Measurements from ENCODE around the gene LAMA2.

LAMA2 gene

GRCh38 chr6:129453073-129453472, 570.1 kb downstream of the LAMA2 start:
- H3K27ac ChIP-seq, result no peak overlapping the region
- no peak overlapping the region for H3K4me3 ChIP-seq

DNA sequence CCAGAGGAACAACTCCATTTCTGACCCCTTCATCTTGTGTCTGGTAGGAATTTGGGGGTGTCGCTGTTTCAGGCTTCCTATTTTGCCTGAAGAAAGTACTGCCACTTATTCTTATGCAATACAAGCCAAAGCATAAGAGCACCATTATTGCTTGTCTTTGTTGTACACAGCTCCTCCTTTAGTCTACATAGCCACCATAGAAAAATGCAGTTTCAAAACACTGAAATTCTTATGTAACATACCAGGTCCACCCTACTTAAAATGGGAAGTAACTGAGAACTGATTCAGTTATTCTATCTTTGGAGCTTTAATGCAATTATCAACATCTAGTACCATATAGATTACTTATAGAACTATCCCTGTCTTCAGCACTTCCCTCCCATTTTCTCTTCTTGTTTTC, 571.5 kb downstream of the LAMA2 start:
- no peak for DNase-seq (ENCODE audit: low spot score)
- TF ChIP-seq, protein P1, sequence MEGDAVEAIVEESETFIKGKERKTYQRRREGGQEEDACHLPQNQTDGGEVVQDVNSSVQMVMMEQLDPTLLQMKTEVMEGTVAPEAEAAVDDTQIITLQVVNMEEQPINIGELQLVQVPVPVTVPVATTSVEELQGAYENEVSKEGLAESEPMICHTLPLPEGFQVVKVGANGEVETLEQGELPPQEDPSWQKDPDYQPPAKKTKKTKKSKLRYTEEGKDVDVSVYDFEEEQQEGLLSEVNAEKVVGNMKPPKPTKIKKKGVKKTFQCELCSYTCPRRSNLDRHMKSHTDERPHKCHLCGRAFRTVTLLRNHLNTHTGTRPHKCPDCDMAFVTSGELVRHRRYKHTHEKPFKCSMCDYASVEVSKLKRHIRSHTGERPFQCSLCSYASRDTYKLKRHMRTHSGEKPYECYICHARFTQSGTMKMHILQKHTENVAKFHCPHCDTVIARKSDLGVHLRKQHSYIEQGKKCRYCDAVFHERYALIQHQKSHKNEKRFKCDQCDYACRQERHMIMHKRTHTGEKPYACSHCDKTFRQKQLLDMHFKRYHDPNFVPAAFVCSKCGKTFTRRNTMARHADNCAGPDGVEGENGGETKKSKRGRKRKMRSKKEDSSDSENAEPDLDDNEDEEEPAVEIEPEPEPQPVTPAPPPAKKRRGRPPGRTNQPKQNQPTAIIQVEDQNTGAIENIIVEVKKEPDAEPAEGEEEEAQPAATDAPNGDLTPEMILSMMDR (IDR thresholded peaks at IDR 0.05), result no peak
- H3K4me3 ChIP-seq, result no peak overlapping the region
- no peak overlapping the region for H3K27ac ChIP-seq

More at GRCh38 chr6:129453073-129453472, 570.1 kb downstream of the LAMA2 start:
- TF ChIP-seq, protein P1 (IDR thresholded peaks at IDR 0.05), result no peak
- DNase-seq (ENCODE audit: low spot score), result no peak

- DNase-seq (ENCODE audit: low spot score), result no peak
- Histone ChIP-seq H3K27ac (no peak overlapping the region), H3K4me3 (no peak overlapping the region)
- TF ChIP-seq, protein P1 (IDR thresholded peaks at IDR 0.05), result no peak
Observed at GRCh38 chr6:129455126-129455769, 572.3 kb downstream of the LAMA2 start.

GRCh38 chr6:129460221-129460620, 577.3 kb downstream of the LAMA2 start:
- no peak for DNase-seq (ENCODE audit: low spot score)
- Histone ChIP-seq H3K27ac (no peak overlapping the region), H3K4me3 (no peak overlapping the region)
- TF ChIP-seq, protein P1 (IDR thresholded peaks at IDR 0.05), result no peak

- Histone ChIP-seq H3K27ac (no peak overlapping the region), H3K4me3 (no peak overlapping the region)
- TF ChIP-seq, protein P1 (IDR thresholded peaks at IDR 0.05), result no peak
- no peak for DNase-seq (ENCODE audit: low spot score)
Observed at GRCh38 chr6:129469070-129469662, 586.2 kb downstream of the LAMA2 start.

DNA sequence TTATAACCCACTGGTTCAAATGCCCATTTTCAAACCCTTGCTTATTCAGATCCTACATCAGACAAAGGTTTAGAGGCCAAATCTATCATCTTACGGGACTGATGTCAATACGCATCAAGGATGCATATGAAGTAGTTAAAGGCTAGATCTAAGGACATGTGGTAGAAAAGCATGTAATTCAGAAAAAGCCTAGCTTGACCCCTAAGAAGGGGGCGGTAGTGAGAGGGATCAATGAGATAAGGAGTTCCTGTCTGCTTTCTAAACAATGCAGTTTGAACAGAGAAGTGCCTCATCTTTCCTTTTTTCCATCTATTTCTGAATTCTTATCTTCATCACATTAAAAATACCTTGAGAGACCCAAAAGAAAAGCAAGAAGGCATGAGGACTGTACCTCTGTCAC, 589.3 kb downstream of the LAMA2 start:
- no peak overlapping the region for H3K4me3 ChIP-seq
- no peak for DNase-seq (ENCODE audit: low spot score)
- no peak overlapping the region for H3K27ac ChIP-seq
- TF ChIP-seq, protein P1 (IDR thresholded peaks at IDR 0.05), result no peak

DNA sequence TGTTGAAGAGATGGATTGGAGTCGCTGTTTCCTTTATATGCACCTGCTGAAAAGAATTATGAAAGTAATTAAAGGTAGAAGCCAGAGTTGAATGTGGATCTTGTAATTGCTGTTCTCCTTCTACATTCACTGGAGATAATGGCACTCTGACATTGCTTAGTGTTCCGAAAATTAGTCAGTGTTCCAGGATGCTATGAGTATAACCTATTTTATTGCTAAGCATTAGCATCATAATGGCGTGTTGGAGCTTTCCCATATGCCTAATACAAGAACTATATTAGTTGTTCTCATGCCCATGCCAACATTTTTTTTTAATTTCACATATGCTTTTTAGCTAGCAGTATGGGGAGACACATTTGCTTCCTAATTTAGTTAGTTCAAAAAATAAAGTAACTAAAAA, 590.6 kb downstream of the LAMA2 start:
- TF ChIP-seq, protein P1 (IDR thresholded peaks at IDR 0.05), result no peak
- no peak overlapping the region for H3K27ac ChIP-seq
- DNase-seq (ENCODE audit: low spot score), result no peak
- H3K4me3 ChIP-seq, result no peak overlapping the region

Data from coronary artery (tissue), 2 donors.